Stimulated activated CD4-positive, alpha-beta T cell treated with anti-CD3 and anti-CD28 coated beads, Interleukin-15, amount 100 ng/mL, for 48 hours (primary cell): ENCODE results near the gene TSPOAP1.

Source experiments
- DNase-seq, 2 donors: peaks; one replicate each; pipeline ENCODE4 v3.0.0-alpha.2; 2020; ENCODE audit warnings: low read depth in 2 of 2

Gene TSPOAP1

GRCh38 chr17:58304750-58305486 lies 23.7 kb downstream of the TSPOAP1 start:
- no peak for DNase-seq

GRCh38 chr17:58303971-58304749 lies 24.4 kb downstream of the TSPOAP1 start:
- DNase-seq: peak in 1 of 2 donors; percentile 51

GRCh38 chr17:58302919-58303585 lies 25.5 kb downstream of the TSPOAP1 start:
- DNase-seq: no peak

GRCh38 chr17:58302171-58302918 lies 26.2 kb downstream of the TSPOAP1 start:
- no peak for DNase-seq

- DNase-seq: no peak
These were observed 27.0 kb downstream of the TSPOAP1 start for GRCh38 chr17:58301504-58302150.

- no peak for DNase-seq
These were observed 28.3 kb downstream of the TSPOAP1 start for GRCh38 chr17:58300336-58300735.

GRCh38 chr17:58294034-58294433 lies 34.6 kb downstream of the TSPOAP1 start:
- no peak for DNase-seq

GRCh38 chr17:58291246-58291645 lies 37.3 kb downstream of the TSPOAP1 start:
- DNase-seq: no peak

GRCh38 chr17:58289869-58290268 lies 38.7 kb downstream of the TSPOAP1 start:
- no peak for DNase-seq

GRCh38 chr17:58285422-58285810 lies 43.2 kb downstream of the TSPOAP1 start:
- no peak for DNase-seq

GRCh38 chr17:58284613-58285421 lies 43.8 kb downstream of the TSPOAP1 start:
- no peak for DNase-seq

- no peak for DNase-seq
These were observed 44.7 kb downstream of the TSPOAP1 start for GRCh38 chr17:58283674-58284612.

GRCh38 chr17:58282442-58282841 lies 46.2 kb downstream of the TSPOAP1 start:
- no peak for DNase-seq

GRCh38 chr17:58281511-58282011 lies 47.0 kb downstream of the TSPOAP1 start:
- DNase-seq: no peak

- DNase-seq: no peak
These were observed 47.9 kb downstream of the TSPOAP1 start, which contains the start of gene MPO for GRCh38 chr17:58280480-58281217. Gene MPO (minus strand): TSS chr17:58280935. CDS start chr17:58280758, 177 bp downstream.

GRCh38 chr17:58279736-58280479 lies 48.7 kb downstream of the TSPOAP1 start:
- DNase-seq: no peak

GRCh38 chr17:58279016-58279711 lies 49.4 kb downstream of the TSPOAP1 start:
- no peak for DNase-seq
